K562 (cell line): ENCODE measurements around the gene GSG1L2. TPM values are rescaled to one million over a fixed set of nuclear protein-coding genes. Genes with fewer than 3 reads are reported as not detected.

ENCODE experiments used
- ATAC-seq: fragments of 200-7000 bp; cut with Tn5 transposase; 3 replicates; pipeline ENCODE4 v1.9.1; 2020; ENCODE audit warnings: moderate library complexity
- BruUV-seq: library from RNA; stranded (reverse); fragments of 400-500 nt; replicated peaks from 2 replicates; lab custom pipeline; 2021; lab: Mats Ljungman, UMichigan
- CTCF ChIA-PET: fragments of 300-600 bp; formaldehyde crosslinking; extraction: SDS; loops from one replicate; lab custom pipeline; 2021; ENCODE audit warnings: low intra/inter-chr PET ratio; lab: Yijun Ruan, JAX
- POLR2A ChIA-PET: fragments of 300-600, 350-650 bp; sonication (Branson Sonifier 250); formaldehyde crosslinking; extraction: SDS; loops from one replicate; lab custom pipeline; 2021; ENCODE audit warnings: antibody characterized with exemption, inconsistent platforms; lab: Yijun Ruan, JAX
- DNase-seq, 4 experiments: peaks; one replicate each; pipeline versions ENCODE4 v3.0.0 to v3.0.0-alpha.2; 2011 to 2018; ENCODE audit warnings: low spot score in 3 of 4, mixed read lengths in 3 of 4; ENCODE audit errors: extremely low read depth in 1 of 4
- FAIRE-seq: peaks from 2 replicates; lab custom pipeline; 2011; peaks lifted over from hg19 to GRCh38; lab: Jason Lieb, UNC
- H2AFZ ChIP-seq: 2 replicates; pipeline ENCODE4 v1.6.0; 2011; ENCODE audit warnings: low read depth, low read length, control low read depth, inconsistent platforms
- H3K27ac ChIP-seq: fragments of 200-600 bp; 3 replicates; pipeline ENCODE4 v1.8.0; 2011; ENCODE audit warnings: low read depth, mild to moderate bottlenecking, control low read depth, inconsistent platforms, low read length, moderate library complexity, mixed read lengths; ENCODE audit errors: extremely low read depth
- H3K27me3 ChIP-seq, 2 experiments: fragments of 300-600 bp in 1 of 2; 2 replicates in 1 of 2; 3 replicates in 1 of 2; pipeline versions ENCODE4 v1.6.0 to v1.8.0; 2011; ENCODE audit warnings: inconsistent platforms in 2 of 2, low read length in 2 of 2, mild to moderate bottlenecking in 1 of 2, mixed read lengths in 1 of 2, moderate library complexity in 1 of 2; ENCODE audit not compliant: control insufficient read depth in 2 of 2, insufficient read depth in 2 of 2
- H3K36me3 ChIP-seq: fragments of 300-600 bp; 3 replicates; pipeline ENCODE4 v1.8.0; 2011; ENCODE audit warnings: mild to moderate bottlenecking, low read length, inconsistent platforms; ENCODE audit not compliant: control insufficient read depth, insufficient read depth
- H3K4me1 ChIP-seq, 2 experiments: fragments of 200-600 bp in 1 of 2; replicated peaks in 1 of 2; 2 replicates in 1 of 2; 3 replicates in 1 of 2; pipeline versions ENCODE4 v1.5.1 to v1.8.0; 2011; ENCODE audit warnings: inconsistent platforms in 2 of 2, low read length in 2 of 2, mild to moderate bottlenecking in 1 of 2, mixed read lengths in 1 of 2, moderate library complexity in 1 of 2; ENCODE audit not compliant: control insufficient read depth in 2 of 2, insufficient read depth in 2 of 2
- H3K4me2 ChIP-seq: 2 replicates; pipeline ENCODE4 v1.6.1; 2011; ENCODE audit warnings: low read length, control low read depth, inconsistent platforms, mixed read lengths; ENCODE audit not compliant: insufficient read depth
- H3K4me3 ChIP-seq: fragments of 200-600 bp; sonication (generic), shearing (Covaris generic); 2 replicates; pipeline ENCODE4 v1.5.1; 2016; ENCODE audit warnings: control low read depth, inconsistent platforms
- H3K79me2 ChIP-seq: fragments of 200-600 bp; 3 replicates; pipeline ENCODE4 v1.8.0; 2011; ENCODE audit warnings: low read length, inconsistent platforms; ENCODE audit not compliant: control insufficient read depth, insufficient read depth
- H3K9ac ChIP-seq, 2 experiments: 2 replicates each; pipeline versions ENCODE4 v1.6.0 to v1.6.1; 2011; ENCODE audit warnings: low read depth in 2 of 2, low read length in 2 of 2, control low read depth in 1 of 2, inconsistent platforms in 1 of 2, mild to moderate bottlenecking in 1 of 2, mixed read lengths in 1 of 2; ENCODE audit not compliant: insufficient read depth in 1 of 2
- H3K9me1 ChIP-seq: one replicate; pipeline ENCODE4 v1.6.0; 2011; ENCODE audit warnings: inconsistent platforms, mild to moderate bottlenecking, low read length, moderate library complexity; ENCODE audit not compliant: control insufficient read depth, insufficient read depth
- H3K9me3 ChIP-seq: replicated peaks from 2 replicates; pipeline ENCODE4 v1.5.1; 2011; ENCODE audit warnings: low read depth, low read length, inconsistent platforms; ENCODE audit not compliant: control insufficient read depth, insufficient read depth
- H4K20me1 ChIP-seq: replicated peaks from 2 replicates; pipeline ENCODE4 v1.6.1; 2011; ENCODE audit warnings: low read length, inconsistent platforms, mixed read lengths; ENCODE audit not compliant: control insufficient read depth, insufficient read depth
- ETV5 ChIP-seq: sonication (generic); formaldehyde crosslinking; IDR thresholded peaks from 2 replicates; pipeline ENCODE4 v1.4.0; 2020; ENCODE audit warnings: low read depth, mild to moderate bottlenecking, missing genetic modification reagents
- NFIX ChIP-seq: fragments of 250-450 bp; sonication (Bioruptor Pico); IDR thresholded peaks from 2 replicates; pipeline ENCODE4 v1.4.0; 2020; ENCODE audit warnings: low read depth, mild to moderate bottlenecking, moderate library complexity
- POLR2H ChIP-seq: IDR thresholded peaks from 2 replicates; pipeline ENCODE4 v1.6.1; 2016; ENCODE audit warnings: missing genetic modification characterization, low read depth, mild to moderate bottlenecking, control low read depth, missing compliant biosample characterization, moderate library complexity
- PRPF4 ChIP-seq: fragments of 200-400 bp; formaldehyde crosslinking; IDR thresholded peaks from one replicate; pipeline ENCODE4 v1.6.1; 2017; ENCODE audit warnings: low read length, low read depth, mild to moderate bottlenecking; ENCODE audit not compliant: insufficient read depth, poor library complexity, severe bottlenecking
- PYGO2 ChIP-seq: fragments of 450-650 bp; IDR thresholded peaks from 2 replicates; pipeline ENCODE4 v1.6.1; 2016; ENCODE audit warnings: mild to moderate bottlenecking, missing genetic modification characterization, moderate library complexity, missing compliant biosample characterization
- RBM25 ChIP-seq: fragments of 200-400 bp; formaldehyde crosslinking; IDR thresholded peaks from 2 replicates; pipeline ENCODE4 v1.6.1; 2018; ENCODE audit warnings: low read length, low read depth, moderate library complexity; ENCODE audit not compliant: severe bottlenecking
- ZNF263 ChIP-seq: sonication (generic); formaldehyde crosslinking; IDR thresholded peaks from 2 replicates; pipeline ENCODE4 v1.8.0; 2022; ENCODE audit warnings: mild to moderate bottlenecking, missing genetic modification reagents, borderline replicate concordance
- ZSCAN32 ChIP-seq: fragments of 450-650 bp; formaldehyde crosslinking; IDR thresholded peaks from 2 replicates; pipeline ENCODE4 v1.4.0; 2020; ENCODE audit warnings: mild to moderate bottlenecking, moderate library complexity
- WGBS: fragments of 100-300 bp; shearing (Covaris generic); methylation state at CpG from one replicate; pipeline ENCODE4 v1.1.6; 2016; ENCODE audit warnings: low coverage, mixed read lengths; ENCODE audit not compliant: insufficient coverage; ENCODE audit errors: missing lambda C conversion rate; 5-methylcytosine and 5-hydroxymethylcytosine counted together
- in situ Hi-C: fragments of 300-500 bp; cut with MboI; formaldehyde crosslinking; loops from 4 replicates; pipeline ENCODE4 v1.15.0; 2018; ENCODE audit warnings: inconsistent platforms, mixed read lengths
- intact Hi-C: fragments of 100-400 bp; cut with micrococcal nuclease; formaldehyde crosslinking; loops from 2 replicates; pipeline ENCODE4 v1.14.2; 2022
- polyA plus RNA-seq, 8 experiments: library from polyadenylated mRNA; depleted of rRNA in 4 of 8; stranded (reverse) in 5 of 8; unstranded in 3 of 8; fragments of >200 nt; fragmentation: Nextera tagmentation in 2 of 8; fragmentation: Illumina TruSeq in 1 of 8; extraction: Ambion mirVana in 2 of 8; extraction: Trizol in 1 of 8; gene quantifications; 2 replicates each; pipeline versions ENCODE4 v1.2.1 to v1.2.3, GENCODE V29; 2011 to 2014; ENCODE audit warnings: inconsistent platforms in 1 of 8, missing spikeins in 1 of 8
- total RNA-seq, 7 experiments: library from RNA; depleted of rRNA in 6 of 7; stranded (reverse); fragments of >200 nt in 6 of 7; fragmentation: Illumina TruSeq in 2 of 7; extraction: Trizol in 2 of 7; gene quantifications; 2 replicates each; pipeline versions ENCODE4 v1.2.1 to v1.2.3, GENCODE V29; 2011 to 2021; ENCODE audit warnings: low replicate concordance in 1 of 7
- TF ChIP-seq, protein P1 (sequence below): fragments of 450-650 bp; IDR thresholded peaks from 2 replicates; pipeline ENCODE4 v1.7.1; 2018; ENCODE audit warnings: mild to moderate bottlenecking, low read depth; ENCODE audit not compliant: partially characterized antibody
- TF ChIP-seq, protein P2 (sequence below), 2 experiments: IDR thresholded peaks in 1 of 2; conservative IDR thresholded peaks in 1 of 2; 2 replicates each; pipeline ENCODE4 v1.6.1; 2016; ENCODE audit warnings: low read depth in 2 of 2, mild to moderate bottlenecking in 1 of 2, missing compliant biosample characterization in 1 of 2, missing genetic modification characterization in 1 of 2, moderate library complexity in 1 of 2

The GSG1L2 gene
- total and polyA plus RNA-seq, 9 of the 15 experiments (the other 6 are each of a cell fraction or from before 2014, with no cell fraction given): not detected

DNA sequence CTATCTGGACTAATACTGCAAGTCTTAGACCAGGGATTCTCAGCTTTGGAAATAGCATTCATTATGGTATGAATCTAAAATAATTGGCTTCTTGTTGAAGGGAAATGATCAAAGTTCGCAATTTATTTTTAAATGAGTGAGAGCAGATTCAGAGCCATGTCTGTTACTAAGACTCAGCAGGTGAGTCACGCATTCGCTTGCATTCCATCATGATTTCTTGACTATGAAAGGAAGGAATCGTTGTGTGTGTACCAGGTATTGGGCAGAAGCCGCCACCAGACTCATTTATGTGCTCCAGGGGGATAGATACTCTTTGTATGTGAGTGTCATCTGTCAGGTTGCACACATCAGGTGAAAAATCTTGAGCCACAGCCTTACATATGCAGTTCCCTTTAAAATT lies 10.8 kb downstream of the GSG1L2 start:
- Histone ChIP-seq H3K36me3 (no peaks in the 10 kb centered on the region), H3K4me1 (no peaks in the 10 kb centered on the region), H3K79me2 (no peaks in the 10 kb centered on the region), H2AFZ (no peak overlapping the region), H3K27me3 (no peaks in the 10 kb centered on the region; a peak in 1 of 5 replicates), H4K20me1 (no peaks in the 10 kb centered on the region), H3K27ac (no peak overlapping the region), H3K4me3 (no peak overlapping the region), H3K9me1 (no peaks in the 10 kb centered on the region), H3K9me3 (no peaks in the 10 kb centered on the region), H3K4me2 (no peak overlapping the region), H3K9ac (no peak overlapping the region)
- in situ Hi-C loops (no loop called here), intact Hi-C loops (no loop called here)
- ChIA-PET POLR2A (no interaction called here), CTCF (no interaction called here)
- 0% methylated on average over 4 of the region's 5 CpGs for WGBS
- FAIRE-seq (no peak), ATAC-seq (no peak), DNase-seq (no peak)
- no TSS peak for BruUV-seq
- TF ChIP-seq PYGO2 (no peak), ZNF263 (CRISPR knock-in tag) (no peak), PRPF4 (no peak), NFIX (no peak), ETV5 (no peak), POLR2H (no peak), ZSCAN32 (CRISPR knock-in tag) (no peak), RBM25 (no peak)
- TF ChIP-seq, protein P1, sequence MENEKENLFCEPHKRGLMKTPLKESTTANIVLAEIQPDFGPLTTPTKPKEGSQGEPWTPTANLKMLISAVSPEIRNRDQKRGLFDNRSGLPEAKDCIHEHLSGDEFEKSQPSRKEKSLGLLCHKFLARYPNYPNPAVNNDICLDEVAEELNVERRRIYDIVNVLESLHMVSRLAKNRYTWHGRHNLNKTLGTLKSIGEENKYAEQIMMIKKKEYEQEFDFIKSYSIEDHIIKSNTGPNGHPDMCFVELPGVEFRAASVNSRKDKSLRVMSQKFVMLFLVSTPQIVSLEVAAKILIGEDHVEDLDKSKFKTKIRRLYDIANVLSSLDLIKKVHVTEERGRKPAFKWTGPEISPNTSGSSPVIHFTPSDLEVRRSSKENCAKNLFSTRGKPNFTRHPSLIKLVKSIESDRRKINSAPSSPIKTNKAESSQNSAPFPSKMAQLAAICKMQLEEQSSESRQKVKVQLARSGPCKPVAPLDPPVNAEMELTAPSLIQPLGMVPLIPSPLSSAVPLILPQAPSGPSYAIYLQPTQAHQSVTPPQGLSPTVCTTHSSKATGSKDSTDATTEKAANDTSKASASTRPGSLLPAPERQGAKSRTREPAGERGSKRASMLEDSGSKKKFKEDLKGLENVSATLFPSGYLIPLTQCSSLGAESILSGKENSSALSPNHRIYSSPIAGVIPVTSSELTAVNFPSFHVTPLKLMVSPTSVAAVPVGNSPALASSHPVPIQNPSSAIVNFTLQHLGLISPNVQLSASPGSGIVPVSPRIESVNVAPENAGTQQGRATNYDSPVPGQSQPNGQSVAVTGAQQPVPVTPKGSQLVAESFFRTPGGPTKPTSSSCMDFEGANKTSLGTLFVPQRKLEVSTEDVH: no peak
- TF ChIP-seq, protein P2, sequence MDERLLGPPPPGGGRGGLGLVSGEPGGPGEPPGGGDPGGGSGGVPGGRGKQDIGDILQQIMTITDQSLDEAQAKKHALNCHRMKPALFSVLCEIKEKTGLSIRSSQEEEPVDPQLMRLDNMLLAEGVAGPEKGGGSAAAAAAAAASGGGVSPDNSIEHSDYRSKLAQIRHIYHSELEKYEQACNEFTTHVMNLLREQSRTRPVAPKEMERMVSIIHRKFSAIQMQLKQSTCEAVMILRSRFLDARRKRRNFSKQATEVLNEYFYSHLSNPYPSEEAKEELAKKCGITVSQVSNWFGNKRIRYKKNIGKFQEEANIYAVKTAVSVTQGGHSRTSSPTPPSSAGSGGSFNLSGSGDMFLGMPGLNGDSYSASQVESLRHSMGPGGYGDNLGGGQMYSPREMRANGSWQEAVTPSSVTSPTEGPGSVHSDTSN (CRISPR knock-in tag; IDR thresholded peaks at IDR 0.05; ENCODE audit: low read depth): no peak
- TF ChIP-seq, protein P2 (tag; conservative IDR thresholded peaks at IDR 0.05; ENCODE audit: low read depth): no peak
